Immature natural killer cell (primary cell): ENCODE data around the gene RBP5. TPM values are rescaled to one million over a fixed set of nuclear protein-coding genes. Genes with fewer than 3 reads are reported as not detected.

Source experiments
- DNase-seq, 3 donors: peaks; one replicate each; pipeline ENCODE4 v3.0.0; 2022; ENCODE audit warnings: mixed read lengths in 1 of 3
- H3K27ac Mint-ChIP-seq, 6 donors: one replicate each; pipeline ENCODE4 v1.8.0; 2020; ENCODE audit warnings: mixed read lengths in 6 of 6, mild to moderate bottlenecking in 5 of 6, inconsistent platforms in 4 of 6, moderate library complexity in 3 of 6
- H3K27me3 Mint-ChIP-seq, 3 donors: one replicate each; pipeline ENCODE4 v1.8.0; 2020 to 2021; ENCODE audit warnings: low read depth in 3 of 3, mild to moderate bottlenecking in 3 of 3, mixed read lengths in 3 of 3, moderate library complexity in 3 of 3, inconsistent platforms in 1 of 3
- H3K36me3 Mint-ChIP-seq, 3 donors: one replicate each; pipeline ENCODE4 v1.8.0; 2020; ENCODE audit warnings: mixed read lengths in 3 of 3, inconsistent platforms in 2 of 3, mild to moderate bottlenecking in 2 of 3
- H3K4me1 Mint-ChIP-seq, 2 donors: one replicate each; pipeline ENCODE4 v1.8.0; 2020; ENCODE audit warnings: inconsistent platforms in 2 of 2, mild to moderate bottlenecking in 2 of 2, mixed read lengths in 2 of 2, moderate library complexity in 1 of 2
- H3K4me3 Mint-ChIP-seq, 5 donors: one replicate each; pipeline ENCODE4 v1.8.0; 2020; ENCODE audit warnings: mild to moderate bottlenecking in 5 of 5, mixed read lengths in 5 of 5, inconsistent platforms in 3 of 5, moderate library complexity in 3 of 5
- H3K9me3 Mint-ChIP-seq, 6 donors: one replicate each; pipeline ENCODE4 v1.8.0; 2020; ENCODE audit warnings: mild to moderate bottlenecking in 6 of 6, mixed read lengths in 6 of 6, inconsistent platforms in 4 of 6, moderate library complexity in 3 of 6
- polyA plus RNA-seq, 3 donors: library from polyadenylated mRNA; unstranded; fragments of 300-500 nt; fragmentation: Illumina TruSeq; gene quantifications; one replicate each; pipeline ENCODE4 v1.2.3, GENCODE V29; 2021

RBP5 gene
- polyA plus RNA-seq, 3 donors from 2014 or later = not detected

DNA sequence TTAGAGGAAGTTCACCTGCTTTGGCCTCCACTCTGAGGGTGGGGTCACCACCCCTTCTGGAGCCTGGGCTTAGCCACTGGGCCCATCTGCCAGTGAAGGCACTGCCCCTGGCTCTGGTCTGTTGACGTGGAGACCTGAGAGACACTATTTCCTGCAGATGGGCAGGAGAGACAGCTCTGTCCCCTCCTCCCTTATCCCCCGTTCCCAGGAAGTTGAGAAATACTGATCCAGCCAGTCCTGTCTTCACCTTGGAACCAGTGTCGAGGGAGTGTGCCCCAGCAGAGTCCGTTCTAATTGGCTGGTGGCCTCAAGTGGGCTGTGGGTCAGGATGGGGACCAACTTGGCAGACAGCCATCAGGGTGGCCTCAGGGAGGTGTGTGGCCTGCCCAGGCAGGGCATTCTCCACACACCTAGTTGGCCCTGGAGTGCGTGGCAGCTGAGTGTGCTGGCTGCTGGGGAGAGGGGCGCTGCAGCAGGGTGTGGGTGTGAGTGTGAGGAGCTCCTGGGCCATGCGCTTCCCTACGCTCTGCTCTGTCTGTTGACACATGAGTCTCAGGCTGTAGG lies 26.9 kb upstream of the RBP5 start:
- Mint-ChIP-seq H3K9me3 (peaks cover 0 to 2% (median 0%) of the 10 kb centered on the region in 6 donors), H3K36me3 (peaks cover 14 to 33% (median 15%) of the 10 kb centered on the region in 3 donors), H3K4me1 (no peaks in the 10 kb centered on the region), H3K27ac (peak overlapping the region in 2 of 6 donors; percentile 0 to 61), H3K4me3 (no peak overlapping the region), H3K27me3 (peaks cover 0 to 3% (median 0%) of the 10 kb centered on the region in 3 donors)
- no peak for DNase-seq

DNA sequence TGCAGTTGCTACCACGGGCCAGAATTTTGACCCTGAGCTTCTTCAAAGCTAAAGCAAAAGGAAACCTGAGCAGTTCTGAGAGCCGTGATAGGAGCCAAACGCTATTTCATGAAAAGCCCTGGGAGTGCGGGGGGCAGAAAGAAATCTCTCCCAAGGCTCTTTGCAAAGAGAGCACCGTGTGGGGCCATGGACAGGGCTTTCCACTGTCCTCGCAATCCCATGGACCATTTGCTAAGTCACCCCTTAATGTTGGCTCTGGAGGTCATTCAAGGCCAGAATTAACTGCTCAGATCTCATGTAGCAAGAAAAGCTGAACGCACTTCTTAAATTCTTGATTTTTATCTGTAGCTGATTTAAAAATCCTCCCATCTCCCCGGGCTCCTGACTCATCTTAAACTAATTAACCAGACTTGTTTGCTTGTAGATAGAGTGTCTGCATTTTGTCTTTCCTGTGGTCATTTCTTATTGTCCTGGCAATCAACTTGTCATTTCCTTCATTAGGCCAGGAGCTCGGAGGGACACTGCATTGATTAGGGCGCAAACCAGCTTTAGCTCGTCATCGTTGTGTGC lies 26.3 kb upstream of the RBP5 start:
- Mint-ChIP-seq H3K27me3 (peaks cover 0 to 3% (median 0%) of the 10 kb centered on the region in 3 donors), H3K4me1 (no peaks in the 10 kb centered on the region), H3K36me3 (peaks cover 15 to 39% (median 15%) of the 10 kb centered on the region in 3 donors), H3K4me3 (no peak overlapping the region), H3K27ac (peak overlapping the region in 1 of 6 donors; percentile 0), H3K9me3 (peaks cover 0 to 2% (median 0%) of the 10 kb centered on the region in 6 donors)
- no peak for DNase-seq

DNA sequence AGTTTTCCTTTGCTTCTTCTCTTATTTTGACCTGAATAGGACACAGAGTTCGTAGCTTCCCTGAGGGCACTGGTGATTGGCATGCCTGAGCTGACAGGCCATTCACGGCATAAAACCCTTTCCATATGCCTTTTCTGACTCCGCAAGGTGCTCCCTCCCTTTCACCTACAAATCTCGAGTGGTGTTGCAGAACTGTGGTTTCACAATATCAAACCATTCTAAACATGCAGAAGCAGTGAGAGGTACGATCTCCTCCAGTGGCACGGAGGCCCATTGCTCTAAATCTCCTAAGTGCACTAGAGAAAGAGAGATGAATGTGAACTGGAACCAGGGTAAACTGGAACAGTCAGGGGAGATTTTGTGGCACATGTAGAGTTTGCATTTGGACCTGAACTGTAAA lies 25.4 kb upstream of the RBP5 start:
- Mint-ChIP-seq H3K27ac (peak overlapping the region in 1 of 6 donors; percentile 10), H3K4me1 (no peaks in the 10 kb centered on the region), H3K27me3 (no peaks in the 10 kb centered on the region), H3K36me3 (peaks cover 19 to 43% (median 22%) of the 10 kb centered on the region in 3 donors), H3K9me3 (no peaks in the 10 kb centered on the region), H3K4me3 (no peak overlapping the region)
- DNase-seq = no peak

DNA sequence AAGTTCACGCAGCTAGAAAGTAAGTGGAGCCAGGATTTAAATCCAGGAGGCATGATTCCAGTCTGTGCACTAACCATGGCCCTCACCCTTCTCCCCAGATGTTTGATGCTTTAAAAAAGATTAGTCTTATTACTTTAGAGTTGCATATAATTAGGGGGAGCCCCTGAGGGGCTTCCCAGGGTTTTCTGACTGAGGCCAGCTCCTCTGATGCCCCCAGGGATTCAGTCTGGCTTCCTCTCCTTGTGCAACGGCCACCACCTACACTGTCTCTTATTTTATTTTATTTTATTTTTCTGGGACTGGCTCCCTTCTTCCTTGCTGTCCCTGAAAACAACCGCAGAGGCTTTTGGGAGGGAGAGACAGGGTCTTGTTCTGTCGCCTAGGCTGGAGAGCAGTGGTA lies 24.1 kb upstream of the RBP5 start:
- Mint-ChIP-seq H3K27ac (no peak overlapping the region), H3K36me3 (peaks cover 19 to 43% (median 28%) of the 10 kb centered on the region in 3 donors), H3K4me3 (no peak overlapping the region), H3K4me1 (no peaks in the 10 kb centered on the region), H3K9me3 (no peaks in the 10 kb centered on the region), H3K27me3 (no peaks in the 10 kb centered on the region)
- DNase-seq = no peak

DNA sequence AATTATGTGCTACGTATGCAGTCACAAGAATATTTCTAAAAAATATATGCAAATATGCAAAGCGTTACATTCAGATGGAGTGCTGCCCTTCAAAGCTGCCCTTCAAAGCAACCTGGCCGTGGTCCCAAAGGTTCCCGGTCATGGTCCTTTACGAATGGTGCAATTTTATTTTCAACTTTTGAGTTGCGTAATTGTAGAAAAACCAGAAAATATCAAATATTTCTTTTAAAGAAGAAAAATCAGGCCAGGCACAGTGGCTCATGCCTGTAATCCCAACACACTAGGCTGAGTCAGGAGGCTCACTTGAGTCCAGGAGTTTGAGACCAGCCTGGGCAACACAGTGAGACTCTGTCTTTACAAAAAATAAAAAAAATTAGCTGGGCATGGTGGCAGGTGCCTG lies 22.8 kb upstream of the RBP5 start:
- H3K4me3 Mint-ChIP-seq = no peak overlapping the region

DNA sequence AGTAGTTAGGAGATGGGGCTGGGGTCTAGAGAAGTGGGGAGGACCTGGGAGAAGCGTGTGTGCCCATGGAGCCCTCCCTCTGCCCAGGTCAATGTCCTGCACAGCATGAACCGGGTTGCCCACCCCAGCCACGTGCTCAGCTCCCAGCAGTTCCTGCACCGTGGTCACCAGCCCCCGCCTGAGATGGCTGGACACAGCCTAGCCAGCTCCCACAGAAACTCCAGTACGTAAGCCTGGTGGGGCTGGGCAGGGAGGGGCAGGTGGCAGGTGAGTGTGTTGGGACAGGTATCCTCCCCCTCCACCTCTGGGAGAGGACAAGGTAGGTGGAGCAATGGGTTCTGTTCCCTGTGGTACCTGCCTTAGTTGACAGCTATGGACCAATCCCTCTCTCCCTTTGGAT lies 22.2 kb upstream of the RBP5 start:
- DNase-seq = no peak
- no peaks in the 10 kb centered on the region for H3K4me1 Mint-ChIP-seq
- peaks cover 26 to 42% (median 33%) of the 10 kb centered on the region in 3 donors for H3K36me3 Mint-ChIP-seq
- no peaks in the 10 kb centered on the region for H3K9me3 Mint-ChIP-seq
- H3K27me3 Mint-ChIP-seq = peaks cover 0 to 1% (median 0%) of the 10 kb centered on the region in 3 donors
- H3K4me3 Mint-ChIP-seq = no peak overlapping the region
- no peak overlapping the region for H3K27ac Mint-ChIP-seq

More for the DNA sequence above, 22.8 kb upstream of the RBP5 start:
- Mint-ChIP-seq H3K27ac (no peak overlapping the region), H3K9me3 (no peaks in the 10 kb centered on the region), H3K27me3 (no peaks in the 10 kb centered on the region), H3K4me1 (no peaks in the 10 kb centered on the region), H3K36me3 (peaks cover 21 to 41% (median 28%) of the 10 kb centered on the region in 3 donors)
- DNase-seq = no peak

DNA sequence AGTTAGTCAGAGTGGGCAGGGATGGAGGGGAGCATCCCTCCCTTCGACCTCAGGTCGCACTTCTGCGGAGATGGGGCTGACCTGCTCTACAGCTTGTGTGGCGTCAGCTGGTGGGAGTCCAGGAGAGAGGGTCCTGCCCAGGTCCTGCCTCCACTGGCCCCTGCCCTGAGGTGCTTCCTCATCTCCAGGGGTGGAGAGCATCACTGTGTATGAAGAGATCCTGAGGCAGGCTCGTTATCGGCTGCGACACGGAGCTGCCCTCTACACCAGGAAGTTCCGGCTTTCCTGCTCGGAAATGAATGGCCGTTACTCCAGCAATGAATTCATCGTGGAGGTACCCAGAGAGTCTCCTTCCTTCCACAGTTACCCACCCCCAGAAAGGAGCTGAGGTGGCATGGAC lies 21.7 kb upstream of the RBP5 start:
- no peak overlapping the region for H3K27ac Mint-ChIP-seq
- peaks cover 0 to 2% (median 0%) of the 10 kb centered on the region in 3 donors for H3K27me3 Mint-ChIP-seq
- no peaks in the 10 kb centered on the region for H3K4me1 Mint-ChIP-seq
- H3K9me3 Mint-ChIP-seq = no peaks in the 10 kb centered on the region
- no peak overlapping the region for H3K4me3 Mint-ChIP-seq
- H3K36me3 Mint-ChIP-seq = peaks cover 31 to 45% (median 35%) of the 10 kb centered on the region in 3 donors
- DNase-seq = no peak

DNA sequence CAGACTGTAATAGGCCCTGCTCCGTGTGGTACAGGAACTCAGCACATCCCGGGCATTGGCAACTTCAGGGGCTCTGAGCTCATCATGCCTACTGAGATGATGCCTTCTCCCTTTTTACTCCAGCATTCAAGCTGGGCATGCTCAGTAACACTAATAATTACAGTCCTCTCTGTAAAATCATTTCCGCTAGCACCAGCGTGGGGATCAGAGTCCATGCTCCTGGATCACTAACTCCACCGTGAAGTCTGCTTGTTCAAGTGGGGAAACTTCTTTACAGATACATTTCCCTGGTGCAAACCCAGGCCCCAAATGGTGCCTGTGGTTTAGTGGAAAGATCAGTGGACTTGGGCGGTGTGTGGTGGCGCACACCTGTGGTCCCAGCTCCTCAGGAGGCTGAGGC lies 18.2 kb upstream of the RBP5 start:
- Mint-ChIP-seq H3K9me3 (no peaks in the 10 kb centered on the region), H3K27me3 (peaks cover 0 to 3% (median 0%) of the 10 kb centered on the region in 3 donors), H3K4me3 (no peak overlapping the region), H3K36me3 (peaks cover 28 to 40% (median 34%) of the 10 kb centered on the region in 3 donors), H3K27ac (no peak overlapping the region), H3K4me1 (no peaks in the 10 kb centered on the region)
- DNase-seq = no peak

DNA sequence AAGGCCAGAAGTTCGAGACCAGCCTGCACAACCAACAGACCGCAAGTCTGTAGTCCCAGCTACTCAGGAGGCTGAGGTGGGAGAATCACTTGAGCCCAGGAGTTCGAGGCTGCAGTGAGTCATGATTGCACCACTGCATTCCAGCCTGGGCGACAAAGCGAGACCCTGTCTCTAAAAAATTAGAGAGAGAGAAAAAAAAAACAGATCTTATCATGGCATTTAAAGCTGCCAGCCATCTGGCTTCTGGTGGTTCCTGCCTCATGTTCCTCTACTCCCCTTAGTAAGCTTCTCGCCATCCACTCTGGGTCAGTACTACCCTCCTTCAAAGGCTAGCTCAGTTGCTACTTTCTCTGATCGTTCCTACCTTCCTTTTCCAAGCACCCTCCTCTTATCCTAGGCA lies 17.5 kb upstream of the RBP5 start:
- H3K27me3 Mint-ChIP-seq = peaks cover 0 to 3% (median 0%) of the 10 kb centered on the region in 3 donors
- peak overlapping the region in 2 of 6 donors; percentile 11 to 16 for H3K27ac Mint-ChIP-seq
- H3K36me3 Mint-ChIP-seq = peaks cover 33 to 42% (median 40%) of the 10 kb centered on the region in 3 donors
- H3K9me3 Mint-ChIP-seq = no peaks in the 10 kb centered on the region
- DNase-seq = no peak
- no peak overlapping the region for H3K4me3 Mint-ChIP-seq
- H3K4me1 Mint-ChIP-seq = no peaks in the 10 kb centered on the region

DNA sequence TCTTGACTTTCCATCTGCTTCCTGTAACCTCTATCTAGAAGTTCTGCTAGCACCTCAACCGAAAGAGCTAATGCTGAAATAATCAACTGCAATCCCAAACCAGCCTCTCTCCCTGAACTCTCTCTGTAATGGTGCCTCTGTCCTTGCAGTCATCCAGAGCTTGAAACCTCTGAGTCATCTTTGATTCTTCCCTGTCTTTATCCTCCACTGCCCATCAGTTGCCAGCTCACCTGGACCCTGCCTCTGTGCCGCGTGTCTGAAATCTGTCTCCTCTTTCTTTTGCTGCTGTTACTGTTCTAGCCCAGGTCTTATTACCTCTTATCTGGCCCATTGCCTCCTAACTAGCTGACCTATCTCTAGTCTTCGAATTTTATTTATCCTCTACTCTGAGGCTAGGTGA lies 17.0 kb upstream of the RBP5 start:
- peak overlapping the region in 2 of 6 donors; percentile 3 to 68 for H3K27ac Mint-ChIP-seq
- no peaks in the 10 kb centered on the region for H3K4me1 Mint-ChIP-seq
- H3K9me3 Mint-ChIP-seq = no peaks in the 10 kb centered on the region

DNA sequence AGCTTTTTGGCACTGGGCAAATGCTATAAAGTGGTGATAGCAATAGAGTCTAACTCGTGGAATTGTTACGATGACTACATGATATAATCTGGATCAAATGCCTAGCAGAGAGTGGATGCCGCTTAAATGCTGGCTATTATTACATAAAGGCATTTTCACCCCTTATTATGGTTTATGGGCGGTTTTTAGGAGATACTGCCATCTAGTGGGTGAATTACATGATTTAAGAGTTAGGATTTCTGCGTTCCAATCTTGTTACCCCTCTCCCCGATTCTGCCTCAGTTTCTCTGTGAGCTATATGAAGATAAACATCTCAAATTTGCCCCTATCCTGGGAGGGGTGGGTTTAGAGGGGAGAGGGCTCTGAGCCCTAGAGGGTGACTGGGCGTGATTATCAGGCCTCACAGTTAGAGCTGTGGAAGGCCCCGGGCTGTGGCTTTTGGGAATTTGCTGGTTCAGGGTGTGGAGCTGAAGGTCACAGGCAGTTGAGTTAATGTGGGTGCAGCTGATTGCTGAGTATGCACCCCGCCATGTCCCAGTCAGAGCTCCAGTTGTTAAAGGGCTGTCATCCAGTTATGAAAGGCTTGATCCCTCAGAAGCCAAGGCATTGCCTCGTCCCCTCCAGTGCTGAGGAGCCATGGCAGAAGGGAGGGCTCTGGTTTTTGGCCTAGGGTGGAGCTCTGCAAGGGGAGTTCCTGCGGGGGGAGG lies 15.9 kb upstream of the RBP5 start:
- Mint-ChIP-seq H3K27me3 (peaks cover 0 to 3% (median 0%) of the 10 kb centered on the region in 3 donors), H3K4me3 (no peak overlapping the region), H3K9me3 (no peaks in the 10 kb centered on the region), H3K4me1 (no peaks in the 10 kb centered on the region), H3K36me3 (peaks cover 32 to 39% (median 37%) of the 10 kb centered on the region in 3 donors), H3K27ac (no peak overlapping the region)
- DNase-seq = peak in 2 of 3 donors; percentile 14 to 18

More for the DNA sequence above, 17.0 kb upstream of the RBP5 start:
- Mint-ChIP-seq H3K27me3 (peaks cover 0 to 3% (median 0%) of the 10 kb centered on the region in 3 donors), H3K36me3 (peaks cover 31 to 40% (median 38%) of the 10 kb centered on the region in 3 donors), H3K4me3 (no peak overlapping the region)
- DNase-seq = no peak

DNA sequence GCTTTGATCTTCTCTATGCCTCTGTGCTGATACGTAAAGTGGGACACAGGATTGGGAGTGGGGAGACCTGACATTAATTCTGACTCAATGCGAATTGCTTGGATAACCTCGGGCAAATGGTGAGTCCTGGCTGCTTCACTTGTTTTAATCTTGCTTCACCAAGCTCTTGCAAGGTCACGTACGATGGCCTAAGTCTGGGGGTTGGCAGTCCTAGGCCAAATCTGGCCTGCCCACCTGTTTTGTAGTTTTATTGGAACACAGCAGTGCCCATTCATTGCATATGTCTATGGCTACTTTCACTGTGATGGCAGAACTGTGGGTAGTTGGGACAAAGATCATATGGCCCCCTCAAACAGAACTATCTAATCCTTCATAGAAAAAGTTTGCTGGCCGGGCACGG lies 14.9 kb upstream of the RBP5 start:
- H3K4me1 Mint-ChIP-seq = no peaks in the 10 kb centered on the region
- H3K27me3 Mint-ChIP-seq = peaks cover 0 to 3% (median 0%) of the 10 kb centered on the region in 3 donors
- H3K4me3 Mint-ChIP-seq = no peak overlapping the region
- DNase-seq = no peak
- H3K27ac Mint-ChIP-seq = no peak overlapping the region
- no peaks in the 10 kb centered on the region for H3K9me3 Mint-ChIP-seq
- peaks cover 38 to 44% (median 42%) of the 10 kb centered on the region in 3 donors for H3K36me3 Mint-ChIP-seq

DNA sequence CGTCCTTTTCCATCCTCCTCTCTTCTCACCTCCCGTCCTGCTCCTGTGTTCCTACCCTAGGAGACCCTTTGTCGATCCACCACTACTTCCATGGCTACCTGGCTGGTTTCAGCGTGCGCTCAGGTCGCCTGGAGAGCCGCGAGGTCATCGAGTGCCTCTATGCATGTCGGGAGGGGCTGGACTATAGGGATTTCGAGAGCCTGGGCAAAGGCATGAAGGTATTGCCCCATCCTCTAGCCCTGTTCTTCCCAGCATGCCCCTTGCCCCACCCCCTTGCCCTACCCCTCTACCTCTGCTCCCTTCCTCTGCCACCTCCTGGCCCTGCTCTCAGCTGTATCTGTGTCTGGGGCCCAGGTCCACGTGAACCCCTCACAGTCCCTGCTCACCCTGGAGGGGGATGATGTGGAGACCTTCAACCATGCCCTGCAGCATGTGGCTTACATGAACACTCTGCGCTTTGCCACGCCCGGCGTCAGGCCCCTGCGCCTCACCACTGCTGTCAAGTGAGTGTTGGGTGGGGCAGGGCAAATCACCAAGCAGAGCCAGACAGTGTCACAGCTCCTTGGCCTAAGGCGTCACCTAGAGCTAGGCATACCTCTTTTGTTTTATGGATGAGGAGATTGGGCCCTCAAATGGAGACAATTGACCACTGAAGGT lies 14.2 kb upstream of the RBP5 start:
- peaks cover 0 to 3% (median 0%) of the 10 kb centered on the region in 3 donors for H3K27me3 Mint-ChIP-seq

More for the DNA sequence above, 14.2 kb upstream of the RBP5 start:
- Mint-ChIP-seq H3K4me3 (no peak overlapping the region), H3K9me3 (no peaks in the 10 kb centered on the region), H3K4me1 (peaks cover 0 to 3% of the 10 kb centered on the region in 2 donors), H3K36me3 (peaks cover 43 to 49% (median 44%) of the 10 kb centered on the region in 3 donors), H3K27ac (peak overlapping the region in 2 of 6 donors; percentile 55 to 65)
- no peak for DNase-seq
